ENCODE results near the gene PTCRA. TPM values are rescaled to one million over a fixed set of nuclear protein-coding genes. Genes with fewer than 3 reads are reported as not detected.
"Not testable (repeated sequence)": the region's sequence is repeated elsewhere in the genome, so short reads cannot be mapped to it uniquely, and the experiment has no call there.

PTCRA gene
- total RNA-seq, 1 donor from 2014 or later = not detected

GRCh38 chr6:42891199-42891722 is 24.6 kb upstream of the PTCRA start:
- Histone ChIP-seq H3K4me3 (peak overlapping the region; percentile 77), H3K9me3 (ENCODE audit: low read depth) (no peaks in the 10 kb centered on the region), H4K20me1 (ENCODE audit: low read depth) (no peaks in the 10 kb centered on the region), H3K4me1 (peaks cover 7% of the 10 kb centered on the region), H3K9ac (no peak overlapping the region), H3K27ac (peak overlapping the region; percentile 26), H3K27me3 (no peaks in the 10 kb centered on the region), H3F3A (ENCODE audit: low read depth) (peaks cover 35% of the 10 kb centered on the region), H3K36me3 (no peaks in the 10 kb centered on the region), H3K79me2 (ENCODE audit: low read depth) (peaks cover 11% of the 10 kb centered on the region), H2AFZ (replicated peaks) (peak overlapping the region; percentile 66), H3K4me2 (peak overlapping the region; percentile 77)
- no peaks in the 10 kb centered on the region for H3K9me3 Mint-ChIP-seq
- peak overlapping the region; percentile 95 for H3K4me3 Mint-ChIP-seq
- H3K27me3 Mint-ChIP-seq (ENCODE audit: insufficient read depth, low read depth) = peaks cover 3% of the 10 kb centered on the region
- no peak for TF ChIP-seq EZH2 (IDR thresholded peaks at IDR 0.05)
- no peak for TF ChIP-seq CTCF (IDR thresholded peaks at IDR 0.05)
- TF ChIP-seq EZH2phosphoT487 (IDR thresholded peaks at IDR 0.05) = no peak
- peak overlapping the region; percentile 97 for H3K27ac Mint-ChIP-seq
- peaks cover 4% of the 10 kb centered on the region for H3K36me3 Mint-ChIP-seq
- peaks cover 26% of the 10 kb centered on the region for H3K4me1 Mint-ChIP-seq
- no peak for DNase-seq (ENCODE audit: low spot score)

- H3K9me3 ChIP-seq (ENCODE audit: low read depth); H3K27me3 Mint-ChIP-seq (ENCODE audit: insufficient read depth, low read depth); H4K20me1 ChIP-seq (ENCODE audit: low read depth); H3K36me3 Mint-ChIP-seq; H3K9ac ChIP-seq; H3K27me3 ChIP-seq; DNase-seq (ENCODE audit: low spot score); H3K4me3 Mint-ChIP-seq; H3K9me3 Mint-ChIP-seq; H3K36me3 ChIP-seq; H3K4me2 ChIP-seq; H3K79me2 ChIP-seq (ENCODE audit: low read depth); H3K27ac ChIP-seq; H3K4me3 ChIP-seq: not testable (repeated sequence)
- peaks cover 26% of the 10 kb centered on the region for H3K4me1 Mint-ChIP-seq
- Histone ChIP-seq H2AFZ (replicated peaks) (peak overlapping the region; percentile 41), H3F3A (ENCODE audit: low read depth) (peaks cover 27% of the 10 kb centered on the region), H3K4me1 (peaks cover 10% of the 10 kb centered on the region)
- H3K27ac Mint-ChIP-seq = peak overlapping the region; percentile 25
These were observed 21.6 kb upstream of the PTCRA start for GRCh38 chr6:42894041-42894828.

GRCh38 chr6:42896178-42896719 is 19.6 kb upstream of the PTCRA start:
- peaks cover 21% of the 10 kb centered on the region for H3K4me1 ChIP-seq
- peaks cover 2% of the 10 kb centered on the region for H3K27me3 Mint-ChIP-seq (ENCODE audit: insufficient read depth, low read depth)
- H3K4me1 Mint-ChIP-seq = peaks cover 21% of the 10 kb centered on the region
- no peak overlapping the region for H3K9ac ChIP-seq
- no peak overlapping the region for H3K4me3 ChIP-seq
- H3K79me2 ChIP-seq (ENCODE audit: low read depth) = no peaks in the 10 kb centered on the region
- no peak overlapping the region for H3K4me3 Mint-ChIP-seq
- H3K9me3 Mint-ChIP-seq = no peaks in the 10 kb centered on the region
- no peak overlapping the region for H2AFZ ChIP-seq (replicated peaks)
- no peaks in the 10 kb centered on the region for H4K20me1 ChIP-seq (ENCODE audit: low read depth)
- H3F3A ChIP-seq (ENCODE audit: low read depth) = peaks cover 25% of the 10 kb centered on the region
- DNase-seq (ENCODE audit: low spot score) = no peak
- no peak overlapping the region for H3K27ac ChIP-seq
- H3K36me3 ChIP-seq = no peaks in the 10 kb centered on the region
- no peaks in the 10 kb centered on the region for H3K9me3 ChIP-seq (ENCODE audit: low read depth)
- H3K36me3 Mint-ChIP-seq = no peaks in the 10 kb centered on the region
- H3K4me2 ChIP-seq = no peak overlapping the region
- TF ChIP-seq EZH2phosphoT487 (IDR thresholded peaks at IDR 0.05) = no peak
- TF ChIP-seq CTCF (IDR thresholded peaks at IDR 0.05) = no peak
- TF ChIP-seq EZH2 (IDR thresholded peaks at IDR 0.05) = no peak
- H3K27ac Mint-ChIP-seq = no peak overlapping the region
- H3K27me3 ChIP-seq = no peaks in the 10 kb centered on the region
